Breast epithelium (tissue), 4 donors: ENCODE measurements around the gene MERTK. TPM values are rescaled to one million over a fixed set of nuclear protein-coding genes. Genes with fewer than 3 reads are reported as not detected.
"Not testable (repeated sequence)": the region's sequence is repeated elsewhere in the genome, so short reads cannot be mapped to it uniquely, and the experiment has no call there.

Experiments used
- DNase-seq, 2 donors: peaks; one replicate each; pipeline ENCODE4 v3.0.0-alpha.2; 2019; ENCODE audit warnings: low spot score in 2 of 2
- H3K27ac ChIP-seq, 2 donors: fragments of 200-600 bp; sonication (generic) in 1 of 2; one replicate each; pipeline ENCODE4 v1.5.1; 2016 to 2019; ENCODE audit warnings: mild to moderate bottlenecking in 1 of 2
- H3K27me3 ChIP-seq, 2 donors: fragments of 200-600 bp; sonication (generic) in 1 of 2; one replicate each; pipeline versions ENCODE4 v1.5.1 to v1.6.0; 2017 to 2019; ENCODE audit warnings: control low read depth in 1 of 2, mild to moderate bottlenecking in 1 of 2
- H3K36me3 ChIP-seq: fragments of 200-600 bp; one replicate; pipeline ENCODE4 v1.5.1; 2019
- H3K4me1 ChIP-seq, 2 donors: fragments of 200-600 bp; sonication (generic); one replicate each; pipeline ENCODE4 v1.5.1; 2016 to 2019; ENCODE audit warnings: control low read depth in 1 of 2
- H3K4me3 ChIP-seq, 3 donors: fragments of 200-600 bp; sonication (generic); 1 replicate in 2 of 3; 2 replicates in 1 of 3; pipeline ENCODE4 v1.5.1; 2016 to 2019; ENCODE audit warnings: mild to moderate bottlenecking in 3 of 3, moderate library complexity in 2 of 3
- H3K9me3 ChIP-seq, 2 donors: fragments of 200-600 bp; sonication (generic) in 1 of 2; one replicate each; pipeline ENCODE4 v1.5.1; 2016 to 2019; ENCODE audit warnings: control low read depth in 1 of 2
- CTCF ChIP-seq, 3 donors: fragments of 450-650 bp; IDR thresholded peaks; one replicate each; pipeline ENCODE4 v1.5.1; 2016 to 2017; ENCODE audit warnings: antibody characterized with exemption in 3 of 3, mild to moderate bottlenecking in 3 of 3, moderate library complexity in 3 of 3
- POLR2A ChIP-seq: fragments of 450-650 bp; IDR thresholded peaks from one replicate; pipeline ENCODE4 v1.6.1; 2016; ENCODE audit warnings: antibody characterized with exemption, mild to moderate bottlenecking, moderate library complexity
- POLR2AphosphoS5 ChIP-seq, 3 donors: sonication (generic); formaldehyde crosslinking; IDR thresholded peaks; one replicate each; pipeline ENCODE4 v1.6.1; 2017; ENCODE audit warnings: antibody characterized with exemption in 3 of 3
- intact Hi-C: fragments of 100-400 bp; cut with DNase I; formaldehyde crosslinking; loops from one replicate; pipeline ENCODE4 v1.15.1; 2023; ENCODE audit warnings: low total_unique reads
- total RNA-seq, 3 donors: library from RNA; depleted of rRNA; stranded (reverse); fragments of >200 nt; gene quantifications; one replicate each; pipeline ENCODE4 v1.1.0, GENCODE V29; 2016

MERTK gene
- total RNA-seq, result 10 to 100 TPM; 21.0 to 84.3 (median 36.3) TPM

- Histone ChIP-seq H3K4me1 (no peaks in the 10 kb centered on the region), H3K4me3 (peak within 1 kb of the TSS; percentile 73 to 94 (median 93)), H3K27me3 (no peaks in the 10 kb centered on the region), H3K27ac (peak within 1 kb of the TSS; percentile 83 to 85), H3K9me3 (no peaks in the 10 kb centered on the region), H3K36me3 (no peaks in the 10 kb centered on the region)
- TF ChIP-seq POLR2A (peak; percentile 47), CTCF (IDR thresholded peaks at IDR 0.05) (peak; percentile 34 to 66 (median 56)), POLR2AphosphoS5 (IDR thresholded peaks at IDR 0.05) (peak in 2 of 3 donors; percentile 42 to 72)
- intact Hi-C loops, result loop anchor here (1.0 kb wide), 1 partner anchor 150 kb away; no protein-coding TSS in a partner anchor
- peak; percentile 79 to 82 for DNase-seq
These were observed at the start of gene MERTK for GRCh38 chr2:111897924-111898702. TSS of gene MERTK (plus strand) at chr2:111898607. CDS start at chr2:111898736, 129 bp downstream.

- peak in 1 of 3 donors; percentile 19 for TF ChIP-seq CTCF (IDR thresholded peaks at IDR 0.05)
- H3K4me1 ChIP-seq, H3K27me3 ChIP-seq, H3K4me3 ChIP-seq, intact Hi-C loops, H3K27ac ChIP-seq, DNase-seq, H3K9me3 ChIP-seq, H3K36me3 ChIP-seq: not testable (repeated sequence)
These were observed 47.8 kb upstream of the MERTK start for GRCh38 chr2:111850646-111851045.

- H3K27ac ChIP-seq, H3K36me3 ChIP-seq, H3K9me3 ChIP-seq, H3K4me3 ChIP-seq, DNase-seq, H3K27me3 ChIP-seq, H3K4me1 ChIP-seq, intact Hi-C loops: not testable (repeated sequence)
These were observed 45.9 kb upstream of the MERTK start for GRCh38 chr2:111852544-111852943.

- H3K27ac ChIP-seq, H3K27me3 ChIP-seq, H3K4me3 ChIP-seq, H3K4me1 ChIP-seq, H3K36me3 ChIP-seq, DNase-seq, intact Hi-C loops, H3K9me3 ChIP-seq: not testable (repeated sequence)
These were observed 38.4 kb upstream of the MERTK start for GRCh38 chr2:111860005-111860404.

GRCh38 chr2:111865124-111865523 lies 33.3 kb upstream of the MERTK start:
- H3K27me3 ChIP-seq, DNase-seq, H3K4me3 ChIP-seq, H3K9me3 ChIP-seq, H3K4me1 ChIP-seq, H3K36me3 ChIP-seq, H3K27ac ChIP-seq, intact Hi-C loops: not testable (repeated sequence)

- H3K27me3 ChIP-seq, H3K9me3 ChIP-seq, H3K36me3 ChIP-seq, DNase-seq, H3K4me1 ChIP-seq, intact Hi-C loops, H3K4me3 ChIP-seq, H3K27ac ChIP-seq: not testable (repeated sequence)
These were observed 25.6 kb upstream of the MERTK start for GRCh38 chr2:111872806-111873205.

- H3K9me3 ChIP-seq, result no peaks in the 10 kb centered on the region
- H3K4me3 ChIP-seq, result peak within 1 kb of the TSS; percentile 73 to 99 (median 94)
- no peaks in the 10 kb centered on the region for H3K36me3 ChIP-seq
- DNase-seq, result peak; percentile 59 to 78
- peak; percentile 45 to 64 (median 64) for TF ChIP-seq POLR2AphosphoS5 (IDR thresholded peaks at IDR 0.05)
- no peak for TF ChIP-seq POLR2A
- no peak for TF ChIP-seq CTCF (IDR thresholded peaks at IDR 0.05)
- peak within 1 kb of the TSS; percentile 88 to 90 for H3K27ac ChIP-seq
- H3K4me1 ChIP-seq, result no peaks in the 10 kb centered on the region
- intact Hi-C loops, result no loop called here
- H3K27me3 ChIP-seq, result no peaks in the 10 kb centered on the region
These were observed 14.5 kb upstream of the MERTK start, which contains the start of gene ANAPC1 for GRCh38 chr2:111883661-111884591. TSS of gene ANAPC1 (minus strand) at chr2:111884193. CDS start at chr2:111880825, 3,368 bp downstream.
